Natural killer cell treated with Interleukin-12 subunit alpha and Interleukin-12 subunit beta and Interleukin-15 and Interleukin-18, amount 100 ng/mL, for 72 hours (primary cell): ENCODE data around the gene LRP2BP. TPM values are rescaled to one million over a fixed set of nuclear protein-coding genes. Genes with fewer than 3 reads are reported as not detected.

Experiments
- ATAC-seq, 2 donors: fragments of 150-1000 bp; cut with Tn5 transposase in 1 of 2; sonication (Bioruptor Pico), chemical (Tn5 transposase) in 1 of 2; 2 replicates each; pipeline ENCODE4 v1.10.0; 2021
- DNase-seq: peaks from one replicate; pipeline ENCODE4 v3.0.0; 2022; ENCODE audit warnings: low spot score
- H3K27ac Mint-ChIP-seq, 2 donors: 1 replicate in 1 of 2; 2 replicates in 1 of 2; pipeline ENCODE4 v1.8.0; 2022; ENCODE audit warnings: mixed read lengths in 2 of 2, mild to moderate bottlenecking in 1 of 2, moderate library complexity in 1 of 2
- H3K27me3 Mint-ChIP-seq, 2 donors: 1 replicate in 1 of 2; 2 replicates in 1 of 2; pipeline ENCODE4 v1.8.0; 2022; ENCODE audit warnings: mixed read lengths in 2 of 2
- H3K36me3 Mint-ChIP-seq: one replicate; pipeline ENCODE4 v1.8.0; 2022; ENCODE audit warnings: mixed read lengths
- H3K4me1 Mint-ChIP-seq, 2 donors: 1 replicate in 1 of 2; 2 replicates in 1 of 2; pipeline ENCODE4 v1.8.0; 2022; ENCODE audit warnings: low read depth in 2 of 2, mixed read lengths in 2 of 2, mild to moderate bottlenecking in 1 of 2
- H3K4me3 Mint-ChIP-seq: one replicate; pipeline ENCODE4 v1.8.0; 2022; ENCODE audit warnings: mixed read lengths
- H3K9me3 Mint-ChIP-seq: 2 replicates; pipeline ENCODE4 v1.8.0; 2022; ENCODE audit warnings: mixed read lengths
- total RNA-seq, 2 donors: library from RNA; stranded (reverse); gene quantifications; one replicate each; pipeline ENCODE4 v1.2.3, GENCODE V29; 2022

LRP2BP gene
- total RNA-seq: 1 to 10 TPM in 1 of 2 donors, under 1 TPM in 1; 0.45 to 1.2 TPM

DNA sequence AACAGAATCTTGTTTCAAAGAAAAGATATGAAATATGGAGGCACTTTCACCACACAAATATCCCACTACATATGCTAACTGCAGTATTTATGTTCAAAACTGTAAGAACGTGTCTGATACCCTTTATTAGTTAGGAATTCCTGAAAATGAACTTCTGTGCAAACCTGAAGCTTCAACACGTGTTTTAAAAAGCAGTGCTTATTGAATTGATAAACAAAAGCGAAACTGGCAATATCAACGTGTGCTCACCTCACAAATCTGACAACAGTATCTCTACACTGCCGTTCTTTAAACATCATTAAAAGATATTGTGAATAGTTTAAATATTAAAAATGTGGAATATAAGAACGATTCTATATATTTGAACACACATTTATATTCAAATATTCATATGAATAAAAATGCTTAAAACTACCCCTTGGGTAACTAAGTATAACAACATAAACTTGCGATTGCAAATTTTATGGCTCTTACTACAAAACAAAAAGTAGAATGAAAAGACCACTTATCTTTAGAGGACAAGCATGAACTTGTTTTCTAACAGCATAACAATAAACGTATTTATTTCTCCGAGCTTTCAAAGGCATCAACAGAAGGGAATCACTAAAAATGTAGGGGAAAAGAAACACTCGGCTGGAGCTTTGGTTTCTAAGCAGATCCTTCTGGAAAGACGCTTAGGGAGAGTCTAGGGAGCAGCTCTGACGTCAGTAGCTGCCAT is at the start of gene LRP2BP:
Gene LRP2BP, minus strand, starts transcription at position 687 of the 718 bp plus-strand sequence. CDS start 17,738 bp downstream, outside the sequence.
- Mint-ChIP-seq H3K36me3 (peaks cover 6% of the 10 kb centered on the region), H3K27me3 (no peaks in the 10 kb centered on the region), H3K27ac (peak within 1 kb of the TSS; percentile 86 to 97), H3K4me1 (peaks cover 18 to 20% of the 10 kb centered on the region in 2 donors), H3K4me3 (peak within 1 kb of the TSS; percentile 93), H3K9me3 (no peaks in the 10 kb centered on the region)
- ATAC-seq (no peak), DNase-seq (no peak)

GRCh38 chr4:185445209-185445608 is 49.5 kb upstream of the LRP2BP start:
- Mint-ChIP-seq H3K9me3 (no peaks in the 10 kb centered on the region), H3K36me3 (no peaks in the 10 kb centered on the region), H3K27me3 (peaks cover 2 to 25% of the 10 kb centered on the region in 2 donors), H3K27ac (no peak overlapping the region), H3K4me3 (no peak overlapping the region), H3K4me1 (no peaks in the 10 kb centered on the region)
- ATAC-seq (no peak), DNase-seq (no peak)

- DNase-seq: no peak
Observed at GRCh38 chr4:185441479-185441878, 45.8 kb upstream of the LRP2BP start.

DNA sequence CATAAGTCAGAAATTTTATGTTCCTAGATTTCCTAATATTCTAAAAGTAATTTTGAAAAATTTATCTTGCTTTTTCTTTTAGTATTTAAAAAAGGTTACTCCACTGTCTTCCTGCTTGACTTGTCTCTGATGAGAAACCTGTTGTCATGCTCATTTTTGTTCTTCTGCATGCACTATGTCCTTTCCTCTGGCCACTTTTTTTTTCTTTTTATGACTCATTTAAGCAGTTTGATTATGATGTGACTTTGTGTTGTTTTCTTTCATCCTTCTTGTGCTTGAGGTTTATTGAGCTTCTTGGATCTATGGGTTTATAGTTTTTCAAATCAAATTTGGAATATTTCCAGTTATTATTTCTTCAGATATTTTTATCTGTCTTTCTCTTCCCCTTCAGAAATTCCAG is 42.1 kb upstream of the LRP2BP start:
- peaks cover 2 to 11% of the 10 kb centered on the region in 2 donors for H3K27me3 Mint-ChIP-seq
- no peak overlapping the region for H3K27ac Mint-ChIP-seq
- no peaks in the 10 kb centered on the region for H3K9me3 Mint-ChIP-seq
- no peak for DNase-seq
- H3K4me1 Mint-ChIP-seq: no peaks in the 10 kb centered on the region
- peak in 1 of 2 donors; percentile 46 for ATAC-seq
- no peaks in the 10 kb centered on the region for H3K36me3 Mint-ChIP-seq
- H3K4me3 Mint-ChIP-seq: no peak overlapping the region

More at GRCh38 chr4:185441479-185441878, 45.8 kb upstream of the LRP2BP start:
- Mint-ChIP-seq H3K27ac (no peak overlapping the region), H3K36me3 (no peaks in the 10 kb centered on the region), H3K27me3 (peaks cover 2 to 17% of the 10 kb centered on the region in 2 donors), H3K4me1 (no peaks in the 10 kb centered on the region), H3K9me3 (no peaks in the 10 kb centered on the region), H3K4me3 (no peak overlapping the region)
- no peak for ATAC-seq

DNA sequence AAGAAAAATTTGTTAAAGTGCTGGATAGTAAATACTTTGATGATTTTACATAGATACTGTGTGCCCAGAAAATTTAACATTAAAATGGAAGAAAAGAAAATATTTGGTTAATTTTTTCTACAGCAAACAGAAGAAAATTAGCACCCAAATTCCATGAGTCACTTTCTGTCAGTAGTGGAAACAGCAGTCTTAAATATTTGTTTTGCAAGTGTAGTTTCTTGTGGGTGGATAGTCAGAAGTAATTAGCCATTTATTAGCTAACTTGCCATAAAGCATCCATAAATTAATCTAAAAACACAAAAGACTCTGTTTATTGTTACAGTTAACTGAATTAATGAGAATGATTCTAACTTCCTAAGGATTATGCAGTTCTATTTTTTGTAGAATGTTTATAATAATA is 39.7 kb upstream of the LRP2BP start:
- Mint-ChIP-seq H3K9me3 (no peaks in the 10 kb centered on the region), H3K4me1 (no peaks in the 10 kb centered on the region), H3K36me3 (no peaks in the 10 kb centered on the region), H3K27ac (no peak overlapping the region), H3K4me3 (no peak overlapping the region), H3K27me3 (peaks cover 4 to 14% of the 10 kb centered on the region in 2 donors)
- DNase-seq (no peak), ATAC-seq (no peak)

GRCh38 chr4:185429660-185430059 is 33.9 kb upstream of the LRP2BP start:
- Mint-ChIP-seq H3K4me3 (no peak overlapping the region), H3K4me1 (peaks cover 10 to 12% of the 10 kb centered on the region in 2 donors), H3K27ac (no peak overlapping the region), H3K9me3 (no peaks in the 10 kb centered on the region), H3K36me3 (peaks cover 6% of the 10 kb centered on the region), H3K27me3 (peaks cover 14 to 15% of the 10 kb centered on the region in 2 donors)
- ATAC-seq (no peak), DNase-seq (no peak)

- peak overlapping the region in 1 of 2 donors; percentile 89 for H3K27ac Mint-ChIP-seq
Observed at GRCh38 chr4:185426960-185427688, 31.4 kb upstream of the LRP2BP start.

GRCh38 chr4:185425647-185426352 is 30.1 kb upstream of the LRP2BP start, which contains the start of gene UFSP2:
UFSP2 (minus strand) TSS chr4:185425964; CDS start chr4:185425868, 96 bp downstream.
- Mint-ChIP-seq H3K27me3 (peaks cover 5 to 10% of the 10 kb centered on the region in 2 donors), H3K4me3 (peak within 1 kb of the TSS; percentile 96), H3K4me1 (peaks cover 20 to 25% of the 10 kb centered on the region in 2 donors), H3K9me3 (no peaks in the 10 kb centered on the region), H3K27ac (peak within 1 kb of the TSS; percentile 89 to 90), H3K36me3 (peaks cover 17% of the 10 kb centered on the region)
- DNase-seq: peak; percentile 92
- peak; percentile 97 to 98 for ATAC-seq

More at GRCh38 chr4:185426960-185427688, 31.4 kb upstream of the LRP2BP start:
- ATAC-seq (no peak), DNase-seq (no peak)
- Mint-ChIP-seq H3K36me3 (peaks cover 7% of the 10 kb centered on the region), H3K4me3 (no peak overlapping the region), H3K27me3 (peaks cover 14 to 15% of the 10 kb centered on the region in 2 donors), H3K9me3 (no peaks in the 10 kb centered on the region), H3K4me1 (peaks cover 13 to 21% of the 10 kb centered on the region in 2 donors)

- ATAC-seq (no peak), DNase-seq (no peak)
- H3K27ac Mint-ChIP-seq: peak overlapping the region; percentile 89 to 90
Observed at GRCh38 chr4:185424905-185425646, 29.4 kb upstream of the LRP2BP start.

DNA sequence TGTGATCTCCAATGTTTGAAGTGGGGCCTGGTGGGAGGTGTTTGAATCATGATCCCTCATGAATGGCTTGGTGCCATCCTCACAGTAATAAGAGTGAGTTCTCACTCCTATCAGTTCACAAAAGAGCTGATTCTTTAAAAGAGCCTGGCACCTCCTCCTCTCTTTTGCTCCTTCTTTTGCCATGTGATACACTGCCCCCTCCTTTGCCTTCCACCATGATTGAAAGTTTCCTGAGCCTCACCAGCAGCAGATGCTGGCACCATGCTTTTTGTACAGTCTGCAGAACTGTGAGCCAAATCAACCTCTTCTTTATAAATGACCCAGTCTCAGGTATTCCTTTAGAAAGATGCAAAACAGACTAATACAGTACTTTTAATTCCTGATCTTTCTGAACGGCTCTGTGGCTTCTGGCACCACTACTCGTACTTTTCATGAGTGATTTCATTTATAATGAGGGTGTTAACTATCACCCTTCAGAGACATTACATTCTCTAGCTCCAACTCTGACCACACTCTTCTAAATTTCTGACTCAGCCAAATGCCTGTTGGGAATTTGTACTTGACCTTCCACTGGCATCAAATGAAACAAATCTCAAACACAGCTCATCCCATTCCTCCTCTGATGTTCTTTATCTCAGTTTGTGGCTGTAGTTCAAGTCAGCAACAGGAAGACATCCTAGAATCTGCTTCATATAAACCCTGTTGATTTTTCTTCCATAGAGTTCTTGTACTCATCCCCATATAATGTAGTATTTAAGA is 25.8 kb upstream of the LRP2BP start:
- ATAC-seq: no peak
- Mint-ChIP-seq H3K4me1 (peaks cover 20 to 24% of the 10 kb centered on the region in 2 donors), H3K27me3 (no peaks in the 10 kb centered on the region), H3K27ac (no peak overlapping the region), H3K9me3 (no peaks in the 10 kb centered on the region), H3K4me3 (no peak overlapping the region), H3K36me3 (peaks cover 25% of the 10 kb centered on the region)
- DNase-seq: no peak

More at GRCh38 chr4:185424905-185425646, 29.4 kb upstream of the LRP2BP start:
- H3K4me3 Mint-ChIP-seq: peak overlapping the region; percentile 96
- H3K36me3 Mint-ChIP-seq: peaks cover 17% of the 10 kb centered on the region
- H3K27me3 Mint-ChIP-seq: peaks cover 5 to 10% of the 10 kb centered on the region in 2 donors
- peaks cover 20 to 25% of the 10 kb centered on the region in 2 donors for H3K4me1 Mint-ChIP-seq
- no peaks in the 10 kb centered on the region for H3K9me3 Mint-ChIP-seq

- H3K36me3 Mint-ChIP-seq: peaks cover 16% of the 10 kb centered on the region
- no peak overlapping the region for H3K27ac Mint-ChIP-seq
- H3K27me3 Mint-ChIP-seq: no peaks in the 10 kb centered on the region
- no peak for DNase-seq
- H3K4me3 Mint-ChIP-seq: no peak overlapping the region
- ATAC-seq: no peak
- H3K9me3 Mint-ChIP-seq: no peaks in the 10 kb centered on the region
- peaks cover 2 to 7% of the 10 kb centered on the region in 2 donors for H3K4me1 Mint-ChIP-seq
Observed at GRCh38 chr4:185416955-185417354, 21.2 kb upstream of the LRP2BP start.

DNA sequence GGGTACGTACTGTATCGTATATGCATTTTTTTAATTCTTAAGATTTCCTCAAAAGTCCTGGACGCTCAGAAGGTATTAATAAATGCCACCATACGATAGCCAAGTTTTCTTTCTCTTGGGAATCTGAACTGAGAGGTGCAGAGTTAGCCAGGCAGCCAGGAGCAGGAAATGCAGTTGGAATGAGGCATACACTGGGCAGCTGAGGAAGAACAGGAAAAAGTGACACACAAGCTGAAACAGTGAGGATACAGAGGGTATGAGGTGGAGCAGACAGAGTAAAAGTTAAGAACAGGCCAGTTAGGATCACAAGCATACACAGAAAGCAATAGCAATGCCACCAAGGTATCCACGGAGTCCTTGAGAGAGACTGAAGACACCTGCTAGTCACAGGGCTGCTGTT is 16.7 kb upstream of the LRP2BP start:
- DNase-seq (no peak), ATAC-seq (no peak)
- Mint-ChIP-seq H3K4me3 (no peak overlapping the region), H3K4me1 (no peaks in the 10 kb centered on the region), H3K9me3 (no peaks in the 10 kb centered on the region), H3K36me3 (peaks cover 10% of the 10 kb centered on the region), H3K27ac (no peak overlapping the region), H3K27me3 (no peaks in the 10 kb centered on the region)
